ENCODE measurements around the gene NUP210.
A peak's percentile ranks its signal among the peaks of the same experiment; 100 is the strongest.

Gene NUP210

DNA sequence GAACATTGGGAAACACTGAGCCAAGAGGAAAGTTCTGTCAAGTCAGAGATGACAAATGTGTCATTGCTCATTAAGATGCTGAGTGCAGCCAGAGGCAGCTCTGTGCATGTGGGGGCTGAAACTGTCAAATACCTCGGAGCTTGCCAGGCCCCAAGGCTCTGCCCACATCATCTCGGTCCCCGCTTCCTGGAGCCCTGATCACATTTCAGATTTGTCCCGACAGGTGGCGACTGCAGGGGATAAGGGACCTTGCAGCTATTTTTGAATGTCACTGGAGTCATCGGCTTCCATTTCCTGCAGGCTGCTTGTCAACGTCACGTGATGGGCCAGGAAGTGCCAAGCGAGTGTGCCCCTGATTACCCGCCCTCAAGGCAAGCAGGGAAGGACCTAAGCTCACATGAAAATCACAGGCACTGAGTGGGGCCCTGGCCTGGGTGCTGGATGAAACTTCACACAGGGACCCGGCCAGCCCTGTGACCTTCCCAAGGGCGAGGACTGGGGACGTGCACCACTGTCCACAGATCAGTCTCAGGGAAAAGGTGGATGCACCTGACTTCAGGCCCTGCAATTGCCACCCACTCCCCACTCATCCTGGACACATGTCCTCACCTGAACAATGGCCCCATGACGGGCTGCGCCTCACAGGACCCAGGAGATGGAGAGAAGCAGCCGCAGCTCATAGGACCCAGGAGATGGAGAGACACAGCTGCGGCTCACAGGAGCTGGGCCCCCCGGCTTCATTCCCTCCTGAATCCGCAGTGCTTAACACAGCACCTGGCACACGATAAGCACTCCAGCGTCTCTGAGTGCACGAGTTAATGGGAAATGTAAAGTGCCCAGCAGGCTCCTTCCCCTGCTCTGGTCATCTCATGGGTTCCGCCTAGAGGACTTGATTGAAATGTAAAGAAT, 73.4 kb downstream of the NUP210 start:
- DNase-seq, result peak; percentile 81

DNA sequence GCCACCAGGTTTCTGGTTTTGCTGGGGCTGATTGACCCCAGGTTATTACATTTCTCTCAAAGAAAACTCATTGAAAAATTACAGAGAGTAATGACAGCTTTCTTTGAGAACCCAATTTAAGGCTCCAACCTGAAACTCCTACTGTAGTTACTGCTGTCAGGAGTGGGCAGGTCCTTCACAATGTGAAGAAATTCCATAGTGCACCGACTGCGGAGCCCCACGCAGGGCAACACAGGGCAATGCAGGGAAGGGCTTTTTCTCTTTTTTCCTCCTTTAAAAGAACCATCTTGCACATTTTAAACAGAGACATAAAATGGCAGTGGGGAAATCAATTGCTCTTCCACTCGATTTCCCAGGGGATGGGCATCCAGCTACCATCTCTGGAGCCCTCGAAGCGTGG, 74.3 kb downstream of the NUP210 start:
- no peak for DNase-seq

GRCh38 chr3:13345284-13345683, 74.8 kb downstream of the NUP210 start:
- DNase-seq, result no peak

DNA sequence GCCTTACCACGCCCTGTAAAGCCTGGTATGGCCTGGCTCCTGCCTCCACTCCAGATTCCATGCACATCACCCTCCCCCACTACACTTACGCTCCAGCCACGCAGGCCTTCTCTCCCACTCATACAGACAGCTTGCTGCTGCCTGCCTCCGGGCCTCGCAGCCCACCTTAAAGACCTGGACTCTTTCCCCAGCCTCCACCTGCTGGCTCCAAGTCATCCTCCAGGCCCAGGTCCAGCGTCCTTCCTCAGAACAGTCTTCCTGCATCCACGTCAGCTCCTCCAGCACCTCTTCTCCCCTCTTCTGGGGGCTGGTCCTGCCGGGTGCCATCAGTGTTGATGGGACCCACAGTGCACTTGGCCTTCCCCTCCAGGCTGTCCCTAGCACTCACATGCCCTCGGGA, 75.5 kb downstream of the NUP210 start:
- no peak for DNase-seq

DNA sequence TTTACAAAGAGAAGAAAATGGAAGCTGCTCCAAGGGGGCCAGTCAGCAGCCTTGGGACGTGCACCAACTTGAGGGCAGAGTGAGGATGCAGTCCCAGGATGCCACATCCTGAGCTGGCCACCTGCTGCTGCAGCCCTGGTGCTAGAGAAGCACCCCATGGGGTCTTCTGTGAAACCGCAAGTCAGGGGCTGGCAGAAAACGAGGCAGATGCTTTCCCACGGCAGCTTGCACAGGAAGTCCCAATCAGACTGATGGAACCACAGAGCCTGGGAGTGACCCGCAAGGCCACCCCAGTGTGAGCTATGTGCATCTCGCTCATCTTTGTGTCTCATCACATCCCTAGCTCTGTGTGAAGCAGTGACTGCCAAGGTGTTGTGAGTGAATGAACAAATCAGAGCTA, 76.5 kb downstream of the NUP210 start:
- no peak for DNase-seq

GRCh38 chr3:13341229-13341905, 78.8 kb downstream of the NUP210 start:
- no peak for DNase-seq

- DNase-seq, result no peak
These were observed 80.3 kb downstream of the NUP210 start for GRCh38 chr3:13339833-13340232.

- DNase-seq, result no peak
These were observed 81.1 kb downstream of the NUP210 start for GRCh38 chr3:13338996-13339395.

GRCh38 chr3:13338231-13338630, 81.9 kb downstream of the NUP210 start:
- DNase-seq, result no peak

GRCh38 chr3:13336592-13336991, 83.5 kb downstream of the NUP210 start:
- no peak for DNase-seq

GRCh38 chr3:13335503-13335902, 84.6 kb downstream of the NUP210 start:
- DNase-seq, result no peak

DNA sequence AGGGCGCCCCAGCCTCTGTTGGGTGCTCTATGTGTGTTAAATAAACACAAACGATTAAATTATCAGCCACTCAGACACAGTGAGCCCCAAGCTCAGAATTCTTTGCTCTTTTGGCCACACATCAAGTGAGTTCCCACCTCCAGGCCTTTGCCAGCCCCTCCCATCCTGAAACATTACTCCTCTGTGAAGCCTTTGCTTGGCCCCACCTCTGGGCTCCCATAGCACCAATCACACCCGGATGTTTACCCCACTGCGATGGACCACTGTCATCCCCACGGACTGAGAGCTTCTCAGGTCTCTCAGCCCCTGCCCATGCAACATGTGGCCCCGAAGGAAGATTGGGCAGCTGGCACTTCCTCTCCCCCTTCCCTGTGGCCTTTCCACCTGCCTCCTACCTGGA, 85.1 kb downstream of the NUP210 start:
- DNase-seq, result no peak

DNA sequence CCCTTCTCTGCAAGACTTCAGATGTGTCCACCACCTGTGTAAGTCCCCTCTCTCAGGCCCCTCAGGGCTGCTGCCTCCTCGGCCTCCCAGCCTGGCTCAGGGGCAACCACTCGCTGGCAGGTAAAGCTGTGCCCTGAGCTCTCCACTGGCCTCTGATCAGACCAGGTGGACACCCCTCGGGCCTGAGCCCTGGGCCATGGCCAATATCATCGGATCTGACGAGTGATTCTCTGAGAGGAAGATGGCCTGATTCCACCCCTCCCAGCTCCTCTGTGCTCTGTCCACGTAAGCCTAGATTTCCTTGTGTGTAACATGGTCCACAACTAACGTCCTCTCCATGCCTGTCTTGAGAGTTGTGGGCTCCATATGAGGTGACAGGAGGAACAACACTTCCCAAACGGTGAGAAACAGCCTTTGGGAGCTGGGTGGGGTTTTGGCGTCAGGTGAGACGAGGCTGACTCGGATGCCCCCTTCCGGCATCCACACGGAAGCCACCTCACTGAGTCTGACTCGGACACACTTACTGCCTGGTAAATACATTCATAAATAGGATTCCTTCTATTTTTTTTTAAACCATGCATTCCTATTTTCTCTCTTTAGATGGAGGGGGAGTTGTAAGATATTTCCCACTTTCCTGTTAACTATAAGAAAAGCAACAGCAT, 86.8 kb downstream of the NUP210 start:
- no peak for DNase-seq

GRCh38 chr3:13332740-13333139, 87.4 kb downstream of the NUP210 start:
- DNase-seq, result no peak

DNA sequence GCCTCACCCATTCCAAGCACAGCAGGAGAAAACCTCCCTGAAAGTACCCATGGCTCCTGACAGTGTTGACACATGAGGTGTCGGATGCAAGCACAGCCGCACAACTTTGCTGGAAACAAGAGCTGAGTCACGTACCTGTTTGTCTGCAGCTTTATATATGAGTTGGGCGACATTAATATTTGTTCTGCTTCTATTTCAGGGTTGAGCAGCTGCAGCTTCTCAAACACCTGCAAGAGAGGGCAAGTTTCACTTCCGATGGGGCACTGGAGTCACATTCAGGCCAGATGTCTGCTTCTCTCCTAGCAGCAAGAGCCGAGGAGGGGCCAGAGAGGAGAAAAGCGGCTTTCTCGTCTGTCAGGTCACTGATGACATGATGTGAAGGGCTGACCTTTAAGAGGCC, 88.0 kb downstream of the NUP210 start:
- no peak for DNase-seq

DNA sequence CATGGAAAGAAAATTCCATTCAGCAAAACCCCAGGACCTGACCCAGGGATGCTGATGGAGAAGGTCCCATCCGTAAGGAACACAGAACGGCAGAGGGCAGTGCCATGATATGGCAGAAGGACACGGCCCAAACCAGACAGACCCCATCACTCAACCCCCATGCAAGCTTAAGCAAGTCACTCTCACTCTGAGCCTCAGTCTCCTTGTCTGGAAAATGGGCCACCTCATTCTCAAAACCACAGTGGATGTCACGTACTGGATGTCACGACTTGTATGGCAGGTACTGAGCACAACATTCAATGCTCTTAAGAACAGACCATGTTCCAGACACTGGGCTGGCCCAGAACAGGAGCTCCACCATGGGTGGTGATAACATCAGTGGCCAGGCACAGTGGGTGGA, 90.4 kb downstream of the NUP210 start:
- no peak for DNase-seq

GRCh38 chr3:13325892-13326443, 94.2 kb downstream of the NUP210 start:
- DNase-seq, result no peak

- no peak for DNase-seq
These were observed 95.2 kb downstream of the NUP210 start for GRCh38 chr3:13324835-13325501.

GRCh38 chr3:13323822-13324221, 96.3 kb downstream of the NUP210 start:
- no peak for DNase-seq

- no peak for DNase-seq
These were observed 97.8 kb downstream of the NUP210 start for GRCh38 chr3:13322324-13322723.

GRCh38 chr3:13319564-13320220, 100.4 kb downstream of the NUP210 start:
- no peak for DNase-seq

Data from CD4-positive, alpha-beta T cell treated with Interleukin-17A for 4 hours (primary cell).